ENCODE measurements around the gene PEX16.

DNA sequence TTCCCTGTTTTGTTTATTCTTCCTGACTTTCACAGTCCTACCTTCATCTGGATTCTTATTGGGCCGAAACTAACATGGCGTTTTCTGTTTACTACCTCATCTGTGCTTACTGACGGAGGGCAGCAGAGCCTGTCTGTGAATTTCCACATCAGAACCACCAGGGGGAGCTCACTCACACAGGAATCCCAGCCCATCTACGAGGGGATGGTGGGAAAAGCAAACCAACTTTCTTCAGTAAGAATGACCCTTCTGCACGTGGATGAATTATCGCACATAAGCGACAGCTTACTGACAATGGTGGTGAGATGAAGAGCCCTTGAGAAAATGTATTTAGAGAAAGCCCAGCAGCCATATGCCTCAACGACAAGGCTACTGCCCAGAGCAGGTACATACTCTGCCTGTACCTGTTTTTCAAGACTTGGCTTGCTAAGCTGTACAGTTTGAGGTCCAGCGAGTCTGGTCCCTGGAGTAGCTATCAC is 47.3 kb upstream of the PEX16 start:
- TF ChIP-seq, protein P1, sequence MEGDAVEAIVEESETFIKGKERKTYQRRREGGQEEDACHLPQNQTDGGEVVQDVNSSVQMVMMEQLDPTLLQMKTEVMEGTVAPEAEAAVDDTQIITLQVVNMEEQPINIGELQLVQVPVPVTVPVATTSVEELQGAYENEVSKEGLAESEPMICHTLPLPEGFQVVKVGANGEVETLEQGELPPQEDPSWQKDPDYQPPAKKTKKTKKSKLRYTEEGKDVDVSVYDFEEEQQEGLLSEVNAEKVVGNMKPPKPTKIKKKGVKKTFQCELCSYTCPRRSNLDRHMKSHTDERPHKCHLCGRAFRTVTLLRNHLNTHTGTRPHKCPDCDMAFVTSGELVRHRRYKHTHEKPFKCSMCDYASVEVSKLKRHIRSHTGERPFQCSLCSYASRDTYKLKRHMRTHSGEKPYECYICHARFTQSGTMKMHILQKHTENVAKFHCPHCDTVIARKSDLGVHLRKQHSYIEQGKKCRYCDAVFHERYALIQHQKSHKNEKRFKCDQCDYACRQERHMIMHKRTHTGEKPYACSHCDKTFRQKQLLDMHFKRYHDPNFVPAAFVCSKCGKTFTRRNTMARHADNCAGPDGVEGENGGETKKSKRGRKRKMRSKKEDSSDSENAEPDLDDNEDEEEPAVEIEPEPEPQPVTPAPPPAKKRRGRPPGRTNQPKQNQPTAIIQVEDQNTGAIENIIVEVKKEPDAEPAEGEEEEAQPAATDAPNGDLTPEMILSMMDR (IDR thresholded peaks at IDR 0.05; ENCODE audit: low read depth, low read length) = peak; percentile 89
- no peak for TF ChIP-seq MYC (IDR thresholded peaks at IDR 0.05; ENCODE audit: low read depth, low read length)
- no peak for TF ChIP-seq POLR2A (IDR thresholded peaks at IDR 0.05; ENCODE audit: extremely low read depth, insufficient read length)
